Measurements from ENCODE around the gene ZNF423.

GRCh38 chr16:49775018-49775417, 80.9 kb downstream of the ZNF423 start:
- no peak for TF ChIP-seq POLR2AphosphoS5 (IDR thresholded peaks at IDR 0.05; ENCODE audit: low read depth, low read length)
- no peak for TF ChIP-seq TAF1 (IDR thresholded peaks at IDR 0.05; ENCODE audit: low read depth, low read length)

Measured in GM12891 (cell line).